ENCODE results near the gene SPIRE2.

Gene SPIRE2

DNA sequence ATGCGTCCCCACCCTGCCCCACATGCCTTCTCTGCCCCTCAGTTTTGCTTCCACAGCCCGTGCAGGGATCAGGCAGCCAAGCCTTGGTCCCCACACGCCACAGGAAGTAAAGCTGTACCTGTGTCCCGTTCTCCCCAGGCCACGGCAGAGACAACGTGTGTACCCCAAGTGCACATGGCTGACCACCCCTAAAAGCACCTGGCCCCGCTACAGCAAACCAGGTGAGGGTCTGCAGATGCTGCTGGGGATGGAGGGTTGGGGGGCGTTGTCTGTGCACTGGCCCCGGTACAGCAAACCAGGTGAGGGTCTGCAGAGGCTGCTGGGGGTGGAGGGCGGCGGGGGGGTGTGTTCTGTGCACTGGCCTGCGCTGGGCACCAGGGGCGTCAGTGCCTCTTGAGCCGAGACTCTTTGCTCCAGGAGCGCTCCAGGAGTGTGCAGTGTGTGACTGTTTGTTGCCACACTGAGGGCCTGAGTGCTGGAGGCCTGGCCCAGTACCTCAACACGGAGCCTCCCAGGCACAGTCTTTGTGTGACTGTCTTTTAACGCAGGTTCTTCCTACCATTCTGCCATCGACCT is 63.9 kb downstream of the SPIRE2 start:
- no peak for DNase-seq (ENCODE audit: low spot score)
- in situ Hi-C loops (cut with MboI; ENCODE audit: low sequenced_read_pairs, unreplicated experiment): no loop called here

DNA sequence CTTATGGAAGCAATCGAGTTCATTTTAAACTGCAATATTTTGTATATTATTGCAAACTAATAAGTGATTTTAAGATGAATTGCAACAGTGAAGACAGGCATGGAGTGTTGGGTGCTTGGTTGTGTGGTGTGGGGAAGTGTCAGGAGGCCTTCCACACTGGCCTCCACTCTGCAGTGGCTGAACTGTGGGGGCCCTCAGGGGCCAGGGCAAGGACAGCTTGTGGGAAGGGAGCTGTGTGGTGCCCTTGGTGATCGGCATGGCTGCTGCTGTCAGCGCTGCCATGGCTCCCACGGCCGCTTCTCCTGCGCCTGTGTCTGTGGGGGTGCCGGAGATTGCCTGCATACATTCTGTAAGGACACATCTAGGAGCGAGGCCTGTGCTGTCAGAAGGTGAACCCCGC is 64.4 kb downstream of the SPIRE2 start:
- no peak for DNase-seq (ENCODE audit: low spot score)
- in situ Hi-C loops (cut with MboI; ENCODE audit: low sequenced_read_pairs, unreplicated experiment): no loop called here
- TF ChIP-seq, protein P1, sequence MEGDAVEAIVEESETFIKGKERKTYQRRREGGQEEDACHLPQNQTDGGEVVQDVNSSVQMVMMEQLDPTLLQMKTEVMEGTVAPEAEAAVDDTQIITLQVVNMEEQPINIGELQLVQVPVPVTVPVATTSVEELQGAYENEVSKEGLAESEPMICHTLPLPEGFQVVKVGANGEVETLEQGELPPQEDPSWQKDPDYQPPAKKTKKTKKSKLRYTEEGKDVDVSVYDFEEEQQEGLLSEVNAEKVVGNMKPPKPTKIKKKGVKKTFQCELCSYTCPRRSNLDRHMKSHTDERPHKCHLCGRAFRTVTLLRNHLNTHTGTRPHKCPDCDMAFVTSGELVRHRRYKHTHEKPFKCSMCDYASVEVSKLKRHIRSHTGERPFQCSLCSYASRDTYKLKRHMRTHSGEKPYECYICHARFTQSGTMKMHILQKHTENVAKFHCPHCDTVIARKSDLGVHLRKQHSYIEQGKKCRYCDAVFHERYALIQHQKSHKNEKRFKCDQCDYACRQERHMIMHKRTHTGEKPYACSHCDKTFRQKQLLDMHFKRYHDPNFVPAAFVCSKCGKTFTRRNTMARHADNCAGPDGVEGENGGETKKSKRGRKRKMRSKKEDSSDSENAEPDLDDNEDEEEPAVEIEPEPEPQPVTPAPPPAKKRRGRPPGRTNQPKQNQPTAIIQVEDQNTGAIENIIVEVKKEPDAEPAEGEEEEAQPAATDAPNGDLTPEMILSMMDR (IDR thresholded peaks at IDR 0.05; ENCODE audit: borderline replicate concordance, control extremely low read depth, extremely low read depth, insufficient read depth, missing control alignments): no peak

More for the DNA sequence above, 63.9 kb downstream of the SPIRE2 start:
- TF ChIP-seq, protein P1 (IDR thresholded peaks at IDR 0.05; ENCODE audit: borderline replicate concordance, control extremely low read depth, extremely low read depth, insufficient read depth, missing control alignments): no peak

DNA sequence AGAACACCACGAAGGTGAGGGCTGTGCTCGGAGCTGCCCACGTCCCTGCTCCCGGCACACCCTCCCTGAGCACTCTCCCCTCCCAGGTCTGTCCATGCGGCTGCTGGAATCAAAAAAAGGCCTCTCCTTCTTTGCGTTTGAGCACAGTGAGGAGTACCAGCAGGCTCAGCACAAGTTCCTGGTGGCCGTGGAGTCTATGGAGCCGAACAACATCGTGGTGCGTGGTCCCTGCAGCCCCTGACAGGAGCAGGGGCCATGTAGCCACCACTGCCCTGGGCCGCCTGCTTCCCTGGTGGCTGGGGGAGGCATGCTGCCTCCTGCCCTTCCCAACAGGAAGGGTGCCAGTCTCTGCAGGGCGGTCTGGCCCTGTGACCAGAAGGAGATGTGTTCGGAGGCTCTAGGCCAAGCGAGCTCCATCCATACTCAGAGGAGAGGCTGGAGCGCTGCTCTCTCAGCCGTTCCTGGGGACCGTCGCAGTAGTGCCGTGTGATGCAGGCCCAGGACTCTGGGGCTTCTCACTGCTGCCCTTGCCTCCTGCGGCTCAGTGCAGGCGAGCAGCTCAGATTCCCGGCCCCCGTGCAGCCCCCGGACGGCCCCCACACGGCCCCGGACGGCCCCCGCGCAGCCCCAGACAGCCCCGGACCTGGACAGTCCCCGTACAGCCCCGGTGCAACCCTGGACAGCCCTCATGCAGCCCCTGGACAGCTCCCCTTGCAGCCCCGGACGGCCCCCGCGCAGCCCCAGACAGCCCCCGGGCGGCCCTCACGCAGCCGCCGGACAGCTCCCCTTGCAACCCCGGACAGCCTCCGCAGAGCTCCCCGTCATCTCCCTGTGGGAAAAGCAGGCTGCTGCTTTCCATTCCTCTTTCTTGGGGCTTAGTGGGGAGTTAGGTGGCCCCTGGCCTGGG is 65.6 kb downstream of the SPIRE2 start:
- TF ChIP-seq, protein P1 (IDR thresholded peaks at IDR 0.05; ENCODE audit: borderline replicate concordance, control extremely low read depth, extremely low read depth, insufficient read depth, missing control alignments): no peak
- DNase-seq (ENCODE audit: low spot score): no peak
- in situ Hi-C loops (cut with MboI; ENCODE audit: low sequenced_read_pairs, unreplicated experiment): no loop called here

DNA sequence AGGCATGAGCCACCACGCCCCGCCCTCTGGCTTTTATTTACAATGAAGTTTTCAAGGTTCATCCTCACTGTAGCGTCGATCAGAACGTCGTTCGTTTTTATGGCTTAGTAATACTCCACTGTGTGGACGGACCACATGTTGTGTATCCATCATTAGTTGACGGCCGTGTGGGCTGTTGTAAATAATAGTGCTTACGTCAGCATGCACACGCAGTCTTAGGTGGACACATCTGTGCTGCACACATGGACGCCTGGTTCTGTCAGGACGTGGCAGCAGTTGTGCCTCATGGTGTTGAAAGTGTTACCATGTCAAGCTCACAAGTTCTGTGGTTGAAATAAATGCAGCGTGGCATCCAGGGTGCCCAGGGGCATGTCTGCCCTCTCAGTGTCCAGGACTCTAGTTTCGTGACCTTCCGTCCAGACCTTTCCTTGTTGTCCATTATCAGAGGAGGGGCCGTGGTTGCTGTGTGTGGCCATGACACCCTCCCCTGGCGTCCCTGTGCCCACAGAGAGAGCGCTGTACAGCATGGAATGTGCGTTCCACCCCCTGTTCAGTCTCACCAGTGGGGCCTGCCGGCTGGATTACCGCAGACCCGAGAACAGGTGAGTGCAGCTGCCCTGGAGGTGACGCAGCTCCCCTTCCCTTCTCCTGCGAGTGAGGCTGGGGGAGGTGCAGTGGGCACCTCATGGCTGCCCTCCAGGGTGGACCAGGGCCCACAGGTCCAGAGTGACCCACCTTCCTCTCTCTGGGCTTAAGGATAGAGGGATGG is 67.4 kb downstream of the SPIRE2 start:
- DNase-seq (ENCODE audit: low spot score): no peak
- TF ChIP-seq, protein P1 (IDR thresholded peaks at IDR 0.05; ENCODE audit: borderline replicate concordance, control extremely low read depth, extremely low read depth, insufficient read depth, missing control alignments): no peak
- in situ Hi-C loops (cut with MboI; ENCODE audit: low sequenced_read_pairs, unreplicated experiment): no loop called here

DNA sequence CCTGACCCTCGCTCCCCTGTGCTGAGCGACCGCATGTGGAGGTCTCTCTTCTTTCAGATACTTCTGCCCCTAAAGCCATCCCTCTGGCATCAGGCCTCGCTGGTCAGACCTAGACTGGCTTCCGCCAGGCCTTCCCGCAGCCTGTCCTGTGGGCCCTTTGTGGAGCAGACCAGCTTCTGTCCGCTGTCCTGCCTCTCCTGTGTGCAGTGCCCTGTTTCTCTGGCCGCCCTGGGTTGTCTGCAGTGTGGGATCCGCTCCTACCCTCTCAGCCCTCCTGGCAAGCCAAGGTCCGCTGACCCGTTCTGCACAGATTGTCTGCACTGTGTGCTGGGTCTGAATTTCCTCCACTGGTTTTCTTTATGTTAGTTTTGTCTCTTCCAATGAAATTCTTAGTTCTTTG is 68.9 kb downstream of the SPIRE2 start:
- DNase-seq (ENCODE audit: low spot score): no peak
- TF ChIP-seq, protein P1 (IDR thresholded peaks at IDR 0.05; ENCODE audit: borderline replicate concordance, control extremely low read depth, extremely low read depth, insufficient read depth, missing control alignments): no peak
- in situ Hi-C loops (cut with MboI; ENCODE audit: low sequenced_read_pairs, unreplicated experiment): no loop called here

DNA sequence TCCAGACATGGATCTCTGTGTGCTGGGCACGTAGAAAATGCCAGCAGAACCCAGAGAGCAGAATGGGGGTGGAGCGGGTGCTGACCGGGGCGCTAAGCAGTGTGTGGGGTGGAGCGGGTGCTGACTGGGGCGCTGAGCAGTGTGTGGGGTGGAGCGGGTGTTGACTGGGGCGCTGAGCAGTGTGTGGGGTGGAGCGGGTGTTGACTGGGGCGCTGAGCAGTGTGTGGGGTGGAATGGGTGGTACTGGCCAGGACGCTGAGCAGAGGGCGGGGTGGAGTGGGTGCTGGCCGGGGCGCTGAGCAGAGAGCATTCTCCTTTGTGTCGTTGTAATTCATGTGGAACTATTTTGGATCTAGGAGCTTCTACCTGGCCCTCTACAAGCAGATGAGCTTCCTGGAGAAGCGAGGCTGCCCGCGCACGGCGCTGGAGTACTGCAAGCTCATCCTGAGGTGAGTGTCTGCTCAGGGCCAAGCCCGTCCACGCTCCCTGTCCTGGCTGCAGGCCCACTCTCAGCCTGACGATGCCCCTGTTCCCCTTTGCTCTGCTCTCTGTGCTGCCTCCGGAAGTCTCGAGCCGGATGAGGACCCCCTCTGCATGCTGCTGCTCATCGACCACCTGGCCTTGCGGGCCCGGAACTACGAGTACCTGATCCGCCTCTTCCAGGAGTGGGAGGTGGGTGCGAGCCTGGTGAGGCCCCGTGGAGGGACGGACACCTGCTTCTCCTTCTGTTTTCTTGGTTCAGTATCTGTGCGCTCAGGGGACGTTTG is 70.1 kb downstream of the SPIRE2 start:
- TF ChIP-seq, protein P1 (IDR thresholded peaks at IDR 0.05; ENCODE audit: borderline replicate concordance, control extremely low read depth, extremely low read depth, insufficient read depth, missing control alignments): no peak
- in situ Hi-C loops (cut with MboI; ENCODE audit: low sequenced_read_pairs, unreplicated experiment): no loop called here
- no peak for DNase-seq (ENCODE audit: low spot score)

All from GM13976 (cell line).